Purkinje cell (primary cell): ENCODE results near the gene SLC26A6. TPM values are rescaled to one million over a fixed set of nuclear protein-coding genes. Genes with fewer than 3 reads are reported as not detected.

Experiments
- polyA plus RNA-seq: library from polyadenylated mRNA; unstranded; fragments of >200 nt; fragmentation: Nextera tagmentation; gene quantifications from 2 replicates; pipeline ENCODE4 v1.2.1, GENCODE V29; 2014

Gene SLC26A6, protein sequence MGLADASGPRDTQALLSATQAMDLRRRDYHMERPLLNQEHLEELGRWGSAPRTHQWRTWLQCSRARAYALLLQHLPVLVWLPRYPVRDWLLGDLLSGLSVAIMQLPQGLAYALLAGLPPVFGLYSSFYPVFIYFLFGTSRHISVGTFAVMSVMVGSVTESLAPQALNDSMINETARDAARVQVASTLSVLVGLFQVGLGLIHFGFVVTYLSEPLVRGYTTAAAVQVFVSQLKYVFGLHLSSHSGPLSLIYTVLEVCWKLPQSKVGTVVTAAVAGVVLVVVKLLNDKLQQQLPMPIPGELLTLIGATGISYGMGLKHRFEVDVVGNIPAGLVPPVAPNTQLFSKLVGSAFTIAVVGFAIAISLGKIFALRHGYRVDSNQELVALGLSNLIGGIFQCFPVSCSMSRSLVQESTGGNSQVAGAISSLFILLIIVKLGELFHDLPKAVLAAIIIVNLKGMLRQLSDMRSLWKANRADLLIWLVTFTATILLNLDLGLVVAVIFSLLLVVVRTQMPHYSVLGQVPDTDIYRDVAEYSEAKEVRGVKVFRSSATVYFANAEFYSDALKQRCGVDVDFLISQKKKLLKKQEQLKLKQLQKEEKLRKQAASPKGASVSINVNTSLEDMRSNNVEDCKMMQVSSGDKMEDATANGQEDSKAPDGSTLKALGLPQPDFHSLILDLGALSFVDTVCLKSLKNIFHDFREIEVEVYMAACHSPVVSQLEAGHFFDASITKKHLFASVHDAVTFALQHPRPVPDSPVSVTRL
- not detected in 2 replicates for polyA plus RNA-seq

DNA sequence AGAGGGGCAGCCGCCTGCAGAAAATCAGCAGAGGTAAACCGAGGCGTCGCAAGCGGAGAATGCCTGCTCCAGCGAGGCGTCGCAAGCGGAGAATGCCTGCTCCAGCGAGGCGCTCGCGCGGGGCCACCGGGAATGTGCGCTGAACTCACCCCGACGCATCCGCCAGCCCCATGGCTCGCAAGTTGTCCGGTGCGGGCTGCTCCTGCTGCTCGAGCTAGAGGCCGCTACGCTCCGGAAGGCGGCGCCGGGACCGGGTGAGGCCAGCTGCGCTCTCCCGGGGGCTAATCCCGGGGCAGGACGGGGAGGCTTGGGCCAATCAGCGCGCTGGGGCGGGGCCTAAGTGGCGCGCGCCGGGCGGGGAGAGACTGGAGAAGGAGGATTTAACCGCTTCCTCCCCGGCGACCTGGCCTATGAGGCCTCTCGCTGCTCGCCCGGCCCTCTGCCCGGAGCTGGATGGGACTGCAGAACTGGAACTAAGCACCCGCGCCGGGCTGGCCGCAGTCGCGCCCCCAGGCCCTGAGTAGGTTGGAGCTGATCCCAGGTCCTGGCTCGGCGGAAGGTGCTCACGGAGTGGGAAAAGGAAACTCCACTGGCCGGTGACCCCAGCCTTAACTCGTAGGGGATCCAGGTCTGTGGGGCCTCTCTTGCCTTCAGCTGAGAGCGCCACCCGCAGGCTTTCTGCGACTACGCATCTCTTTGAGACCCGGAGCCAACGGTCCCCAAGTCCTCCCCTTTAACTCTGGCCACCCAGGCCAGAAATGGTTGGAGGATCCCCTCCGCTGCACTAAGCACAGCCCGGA, at the start of gene SLC26A6:
Gene SLC26A6, minus strand, starts transcription at position 240 of the 800 bp plus-strand sequence. Its CDS starts 68 bp downstream, at position 172.

DNA sequence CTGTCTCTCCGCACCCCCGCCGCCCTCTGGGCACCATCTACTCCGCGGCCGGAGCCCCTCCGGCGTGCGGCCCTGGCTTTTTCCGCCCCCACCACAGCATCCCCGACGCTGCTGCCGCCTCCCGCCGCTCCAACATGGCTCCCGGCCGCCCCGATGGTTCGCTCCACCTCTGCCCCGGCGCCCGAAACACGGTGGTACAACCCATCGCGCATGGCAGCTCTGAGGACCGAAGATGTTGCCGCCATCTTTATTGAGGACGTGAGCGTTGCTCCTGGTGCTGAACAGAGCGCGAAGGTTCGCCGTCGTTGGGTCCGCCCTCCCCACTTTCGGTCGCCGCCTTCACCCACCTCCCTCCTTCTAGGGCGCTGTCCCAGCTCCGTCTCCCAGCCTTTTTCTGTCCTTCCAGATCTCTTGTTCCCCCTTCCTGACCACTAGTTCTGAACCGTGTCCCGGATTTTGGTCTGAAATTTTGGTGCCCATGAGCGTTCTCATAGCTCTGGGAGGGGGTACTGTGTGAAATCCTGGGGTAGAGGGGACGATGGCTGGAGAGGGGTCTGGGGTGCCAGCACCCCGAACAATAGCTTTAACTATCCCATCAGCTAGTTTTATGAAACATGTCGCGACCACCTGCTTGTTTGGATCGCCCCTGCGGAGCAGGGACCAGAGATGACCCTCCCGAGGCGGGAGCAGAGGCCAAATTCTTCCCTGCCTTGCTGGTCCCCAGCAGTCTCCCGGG, 27.7 kb upstream of the SLC26A6 start, which contains the start of gene CELSR3:
Gene CELSR3, minus strand, starts transcription at position 134 of the 736 bp plus-strand sequence. CDS start 252 bp downstream, outside the sequence.

DNA sequence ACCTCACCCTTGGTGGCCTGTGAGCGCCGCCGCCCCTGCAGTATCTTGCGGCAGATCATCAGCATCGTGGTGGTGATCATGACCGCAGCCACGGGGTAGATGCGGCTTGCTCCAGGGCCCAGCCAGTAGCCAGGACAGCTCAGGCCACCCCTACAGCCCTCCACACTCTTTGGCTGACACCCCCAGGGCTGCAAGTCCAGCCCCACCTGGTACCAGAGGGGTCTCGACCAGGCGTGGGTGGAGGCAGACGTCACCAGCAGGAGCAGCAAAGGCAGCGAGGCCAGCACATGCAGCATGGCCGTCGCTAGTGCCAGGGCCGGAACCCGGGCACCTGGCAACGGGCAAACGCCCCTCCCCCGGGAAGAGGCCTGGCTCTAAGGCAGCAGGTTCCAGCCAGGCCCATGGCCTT, 13.8 kb downstream of the SLC26A6 start, which contains the start of gene TMEM89:
Gene TMEM89, minus strand, starts transcription at position 309 of the 409 bp plus-strand sequence. Its CDS starts 13 bp downstream, at position 296.

DNA sequence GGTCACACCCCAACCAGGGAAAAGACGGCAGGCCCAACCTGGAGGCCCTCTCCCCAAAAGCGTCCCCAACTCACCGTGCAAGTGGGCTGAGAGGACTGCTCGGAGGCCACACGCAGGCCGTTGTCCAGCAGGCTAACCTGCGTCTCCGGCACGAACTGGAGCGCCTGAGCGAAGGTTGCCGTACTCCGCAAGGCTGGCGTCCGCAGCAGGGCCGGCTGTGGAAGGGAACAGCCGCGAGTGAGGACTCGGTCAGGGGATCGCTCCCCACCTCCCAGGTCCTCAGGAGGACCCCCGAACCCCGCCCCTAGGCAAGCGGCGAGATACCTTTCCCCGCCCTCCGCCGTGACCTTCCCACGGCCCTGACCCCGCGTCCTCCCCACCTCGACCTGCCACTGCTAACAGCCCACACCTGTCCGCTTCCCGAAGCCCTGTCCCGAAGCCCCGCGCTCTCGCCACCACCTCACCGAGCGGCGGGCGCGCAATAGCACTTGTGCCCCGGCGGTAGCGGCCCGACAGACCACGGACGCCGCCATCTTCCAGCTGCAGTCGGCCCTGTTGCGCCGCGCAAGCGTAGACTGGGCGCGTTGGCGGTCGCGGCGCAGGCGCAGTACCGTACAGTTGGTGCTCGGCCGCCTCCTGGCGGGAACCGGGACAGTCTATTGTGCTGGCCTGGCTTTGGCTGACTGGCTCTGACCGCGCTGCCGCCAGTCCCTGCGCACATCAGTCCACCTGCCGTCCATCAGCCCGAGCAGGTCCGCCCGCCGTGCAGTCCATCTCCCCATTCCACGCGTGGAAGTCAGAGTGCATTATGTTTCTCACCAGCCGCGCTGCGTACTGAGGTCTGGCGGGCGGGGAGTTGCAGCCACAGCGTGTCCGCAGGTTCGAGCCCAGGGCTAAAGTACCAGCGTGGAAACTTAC, 25.9 kb downstream of the SLC26A6 start, which contains the start of gene UQCRC1:
Gene UQCRC1, minus strand, starts transcription at position 559 of the 918 bp plus-strand sequence. Its CDS starts 26 bp downstream, at position 533.

DNA sequence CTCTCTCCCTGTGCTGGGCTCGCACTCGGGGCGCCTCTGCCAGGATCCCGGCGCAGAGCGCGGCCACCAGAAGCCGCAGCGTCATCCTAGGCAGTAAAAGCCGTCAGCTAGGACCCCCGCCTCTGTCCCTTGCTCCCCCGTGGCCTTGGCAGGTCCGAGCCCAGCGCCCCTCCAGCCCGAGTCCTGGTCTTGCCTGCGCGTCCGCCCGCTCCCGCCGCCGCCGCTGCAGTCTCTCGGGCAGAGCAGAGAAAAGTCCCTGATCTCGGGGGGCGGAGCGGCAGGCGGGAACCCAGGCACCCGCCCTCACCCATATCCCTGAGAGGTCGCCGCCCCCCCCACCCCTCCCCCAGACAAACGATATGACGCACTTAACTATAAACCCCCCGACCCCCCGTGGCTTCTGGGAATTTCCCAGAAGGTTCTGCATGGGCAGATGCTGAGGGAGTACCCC, 40.2 kb downstream of the SLC26A6 start, which contains the start of gene COL7A1:
Gene COL7A1, minus strand, starts transcription at position 255 of the 451 bp plus-strand sequence. Its CDS starts 170 bp downstream, at position 85.

Other genes with a start within 250 kb of the SLC26A6 start
- 3.9 and 5.4 TPM in 2 replicates for gene PLXNB1, start 205.4 kb downstream of the SLC26A6 start, polyA plus RNA-seq
- gene CCDC51, start 195.3 kb downstream of the SLC26A6 start, polyA plus RNA-seq = 8.2 and 14.0 TPM in 2 replicates
- gene TMA7, start 195.2 kb downstream of the SLC26A6 start, polyA plus RNA-seq = 1,236 and 1,273 TPM in 2 replicates
- gene ATRIP, start 188.7 kb downstream of the SLC26A6 start, polyA plus RNA-seq = 0.77 TPM in 1 of 2 replicates, not detected in the other
- gene SHISA5, start 131.3 kb downstream of the SLC26A6 start, polyA plus RNA-seq = 28.2 and 29.0 TPM in 2 replicates
- gene PFKFB4, start 78.7 kb downstream of the SLC26A6 start, polyA plus RNA-seq = 0.43 and 2.6 TPM in 2 replicates
- not detected in 2 replicates for gene UCN2, start 71.7 kb downstream of the SLC26A6 start, polyA plus RNA-seq
- 2.1 and 3.4 TPM in 2 replicates for gene COL7A1, start 40.1 kb downstream of the SLC26A6 start, polyA plus RNA-seq
- gene UQCRC1, start 25.8 kb downstream of the SLC26A6 start, polyA plus RNA-seq = 184 and 241 TPM in 2 replicates
- gene TMEM89, start 13.7 kb downstream of the SLC26A6 start, polyA plus RNA-seq = not detected in 2 replicates
- gene CELSR3, start 27.4 kb upstream of the SLC26A6 start, polyA plus RNA-seq = 0.59 and 1.1 TPM in 2 replicates
- 8.5 and 10.9 TPM in 2 replicates for gene NCKIPSD, start 50.5 kb upstream of the SLC26A6 start, polyA plus RNA-seq
- 47.0 and 56.5 TPM in 2 replicates for gene IP6K2, start 81.8 kb upstream of the SLC26A6 start, polyA plus RNA-seq
- gene PRKAR2A, start 212.4 kb upstream of the SLC26A6 start, polyA plus RNA-seq = 0.83 and 3.3 TPM in 2 replicates